GM21619 (cell line): ENCODE results near the gene ATP8A2.
"Not testable (repeated sequence)": the region's sequence is repeated elsewhere in the genome, so short reads cannot be mapped to it uniquely, and the experiment has no call there.

Experiments
- ATAC-seq: cut with Tn5 transposase; IDR thresholded peaks from one replicate; pipeline ENCODE4 v1.9.1; 2021; ENCODE audit not compliant: unreplicated experiment

Gene ATP8A2

DNA sequence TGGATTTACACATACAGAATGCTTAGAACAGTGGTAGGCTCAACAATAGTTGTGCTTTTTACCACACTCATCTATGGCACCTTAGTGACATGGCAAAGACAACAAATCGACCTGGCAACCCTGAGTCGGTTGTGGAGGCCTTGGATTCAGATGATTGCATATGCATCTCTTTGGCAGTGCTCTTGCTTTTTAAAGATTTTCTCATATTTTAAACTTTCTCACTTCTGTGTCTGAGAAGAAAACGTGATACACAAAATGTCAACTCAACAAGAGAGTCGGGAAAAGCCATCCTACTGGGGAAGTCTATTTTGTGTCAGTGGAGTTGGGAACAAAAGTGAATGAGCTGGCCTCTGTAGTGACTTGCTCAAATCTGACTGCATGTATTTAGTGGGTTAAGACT, 85.8 kb downstream of the ATP8A2 start:
- ATAC-seq = no peak

DNA sequence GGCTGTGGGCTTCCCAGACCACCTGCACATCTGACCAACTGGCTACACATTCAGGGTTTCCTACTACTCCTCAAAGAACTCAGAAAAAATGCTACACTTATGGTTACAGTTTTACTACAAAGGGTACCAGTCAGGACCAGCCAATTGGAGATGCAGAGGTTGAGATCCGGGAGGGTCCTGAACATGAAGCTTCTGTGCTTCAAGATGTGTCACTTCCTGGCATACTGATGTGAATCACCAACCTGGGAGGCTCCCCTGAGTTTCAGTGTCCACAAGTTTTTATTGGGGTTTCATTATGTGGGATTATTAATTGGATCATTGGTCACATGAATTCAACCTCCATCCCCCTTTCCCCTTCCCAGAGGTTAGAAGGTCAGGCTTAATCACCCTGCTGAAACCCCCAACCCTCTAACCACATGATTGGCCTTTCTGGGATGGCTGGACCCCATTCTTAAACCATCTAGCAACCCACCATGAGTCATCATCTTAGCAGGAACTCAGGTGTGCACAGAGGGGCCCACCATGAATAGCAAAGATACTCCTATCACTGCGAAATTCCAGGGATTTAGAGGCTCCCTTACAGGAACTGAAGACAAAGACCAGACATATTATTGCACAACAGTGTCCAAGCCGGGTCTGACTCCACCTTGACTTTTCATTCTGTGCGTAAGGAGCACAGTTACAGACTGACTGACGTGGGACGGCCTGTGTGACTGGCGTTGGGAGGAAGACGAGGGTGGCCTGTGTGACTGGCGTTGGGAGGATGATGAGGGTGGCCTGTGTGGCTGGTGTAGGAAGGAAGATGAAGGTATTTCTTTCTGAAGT, 90.7 kb downstream of the ATP8A2 start:
- ATAC-seq = no peak

DNA sequence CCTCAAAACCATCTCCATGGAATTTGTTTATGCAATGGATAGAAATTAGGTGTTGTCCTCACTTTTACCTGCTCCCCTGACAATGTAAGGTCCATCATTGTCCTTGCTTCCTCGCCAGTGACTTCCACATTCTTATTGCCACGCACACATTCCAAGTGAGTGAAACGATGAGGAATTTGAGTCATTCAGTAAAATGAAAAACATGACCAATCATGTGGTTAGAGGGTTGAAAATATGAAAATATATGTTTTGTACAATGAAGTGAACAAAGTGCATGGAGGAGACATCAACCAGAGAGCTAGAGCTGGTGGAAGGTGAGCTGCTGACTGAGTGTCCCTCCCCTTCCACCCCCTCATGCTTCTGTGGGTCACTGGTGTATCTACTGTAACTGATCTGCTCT, 91.7 kb downstream of the ATP8A2 start:
- no peak for ATAC-seq

DNA sequence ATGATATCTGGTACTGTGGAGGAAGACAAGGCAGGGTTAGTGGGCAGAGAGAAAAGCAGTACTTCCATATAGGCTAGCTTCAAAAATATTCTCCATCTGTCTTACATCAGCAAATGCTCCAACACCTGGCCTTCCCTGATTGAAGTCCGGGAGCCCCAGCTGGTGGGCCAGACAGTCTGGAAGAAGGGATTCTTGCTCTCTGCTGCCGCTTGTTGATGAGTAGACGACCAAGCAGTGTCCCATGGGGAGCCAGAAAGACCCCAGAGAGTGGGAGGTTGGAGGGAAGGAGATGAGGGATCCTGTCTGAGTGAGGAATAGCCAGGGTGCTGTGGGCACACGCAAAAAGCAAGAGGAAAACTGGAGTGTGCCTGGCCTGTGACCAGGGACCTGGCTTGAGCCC, 95.1 kb downstream of the ATP8A2 start:
- ATAC-seq = no peak

DNA sequence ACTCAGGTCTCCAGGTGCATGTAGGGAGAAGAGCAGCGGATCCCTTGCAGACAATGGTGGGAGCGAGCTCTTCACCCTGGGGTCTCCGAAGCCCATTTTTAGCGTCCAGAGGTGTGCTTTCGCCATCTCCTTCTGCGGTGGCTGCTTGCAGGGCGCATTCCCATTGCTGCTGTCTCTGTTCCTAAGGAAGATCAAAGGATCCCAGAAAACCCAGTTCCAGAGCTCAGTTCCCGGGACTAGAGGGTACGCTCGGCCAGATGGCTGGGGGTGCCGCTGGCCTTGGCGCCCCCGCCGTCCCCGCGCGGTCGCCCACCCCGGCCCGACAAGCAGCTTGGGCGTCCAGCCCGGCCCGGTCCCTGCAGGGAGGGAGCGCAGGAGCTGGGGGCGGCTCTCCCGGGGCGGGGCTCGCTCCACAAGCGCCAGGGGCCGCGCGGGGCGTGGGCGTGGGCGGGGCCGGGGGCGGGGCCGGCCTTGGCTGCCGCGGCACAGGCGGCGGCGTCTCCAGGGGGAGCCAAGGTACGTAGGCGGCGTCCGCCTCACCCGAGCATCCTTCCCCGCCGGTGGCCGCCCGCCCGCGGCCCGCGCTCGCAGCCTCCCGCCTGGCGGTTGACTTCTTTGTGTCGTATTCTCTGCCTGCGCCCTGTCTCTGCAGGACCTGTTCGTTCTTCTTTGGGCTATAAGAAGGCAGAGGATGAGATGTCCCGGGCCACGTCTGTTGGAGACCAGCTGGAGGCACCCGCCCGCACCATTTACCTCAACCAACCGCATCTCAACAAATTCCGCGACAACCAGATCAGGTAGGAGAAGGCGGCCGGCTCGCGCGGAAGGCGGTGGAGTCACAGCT, 96.8 kb downstream of the ATP8A2 start:
- no peak for ATAC-seq

DNA sequence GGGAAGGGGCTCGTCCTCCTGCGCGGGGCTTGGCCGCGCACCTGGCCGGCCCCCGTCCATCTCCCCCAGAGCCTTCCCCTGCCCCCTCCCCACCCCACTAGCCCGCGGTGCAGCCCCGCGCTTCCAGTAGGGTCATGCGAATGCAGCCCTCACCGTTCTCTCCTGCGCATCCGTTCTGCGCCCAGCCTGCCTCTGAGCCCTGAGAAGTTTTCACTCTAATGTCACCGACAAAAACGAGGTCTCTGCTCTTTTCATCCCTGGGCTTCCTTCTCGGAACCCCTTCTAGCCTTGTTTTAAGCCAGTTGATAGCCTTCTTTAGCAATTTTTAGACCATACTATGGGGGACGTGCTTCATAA, 97.4 kb downstream of the ATP8A2 start:
- ATAC-seq = no peak

DNA sequence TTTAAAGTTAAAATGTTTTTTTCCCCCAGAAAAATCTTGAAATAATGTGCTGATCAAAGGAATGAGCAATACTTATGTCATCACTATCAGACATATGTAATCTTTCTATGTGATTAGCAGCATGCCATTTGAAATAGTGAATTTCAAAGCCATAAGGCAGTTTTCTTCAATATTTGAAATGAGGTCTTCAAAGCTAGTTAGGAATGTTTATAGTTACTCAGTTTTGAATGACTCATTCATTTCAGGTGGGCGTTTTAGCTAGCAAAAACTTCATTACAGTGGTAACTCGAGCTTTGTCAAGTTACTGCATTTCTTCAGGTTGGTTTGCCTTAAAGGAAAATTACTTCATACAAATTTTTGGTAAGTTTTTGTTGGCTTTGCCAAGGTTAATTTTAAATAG, 102.1 kb downstream of the ATP8A2 start:
- no peak for ATAC-seq

DNA sequence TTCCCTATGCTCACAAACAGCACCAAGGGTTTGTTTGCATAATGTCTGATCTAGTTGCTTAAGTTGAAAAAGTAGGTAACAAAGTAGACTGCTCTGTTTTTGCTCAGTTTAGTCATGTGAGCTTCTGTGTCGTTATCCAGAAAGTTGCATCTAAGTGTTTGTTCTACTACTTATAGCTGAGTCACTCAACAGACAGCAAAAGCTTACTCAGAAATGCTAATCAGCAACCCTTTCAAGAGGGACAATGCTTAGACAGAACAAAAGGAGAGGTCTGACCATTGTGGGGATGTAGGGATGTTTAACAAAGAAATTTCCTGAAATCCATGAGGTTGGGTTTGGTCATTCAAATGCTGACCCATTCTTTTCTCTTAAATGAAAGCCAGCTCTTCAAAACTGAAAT, 106.4 kb downstream of the ATP8A2 start:
- ATAC-seq = no peak

DNA sequence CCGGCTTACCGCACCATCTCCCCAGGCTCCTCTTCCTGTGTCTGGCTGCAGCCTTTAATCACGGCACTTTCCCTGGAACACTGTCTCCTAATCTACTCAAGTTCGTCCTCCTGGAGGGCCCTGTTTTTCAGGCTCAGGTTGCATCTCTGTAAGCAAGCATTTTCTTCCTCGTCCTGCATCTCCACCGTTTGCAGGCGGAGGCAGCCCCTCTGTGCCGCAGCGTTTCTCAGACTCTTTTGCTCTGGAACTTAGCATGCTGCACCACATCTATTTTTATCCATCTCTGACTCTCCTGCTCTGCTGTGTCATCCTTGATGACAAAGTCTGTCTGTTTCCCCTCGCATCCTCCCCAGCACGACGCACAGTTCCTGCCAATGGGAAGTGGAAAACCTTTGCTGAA, 117.5 kb downstream of the ATP8A2 start:
- ATAC-seq = no peak

DNA sequence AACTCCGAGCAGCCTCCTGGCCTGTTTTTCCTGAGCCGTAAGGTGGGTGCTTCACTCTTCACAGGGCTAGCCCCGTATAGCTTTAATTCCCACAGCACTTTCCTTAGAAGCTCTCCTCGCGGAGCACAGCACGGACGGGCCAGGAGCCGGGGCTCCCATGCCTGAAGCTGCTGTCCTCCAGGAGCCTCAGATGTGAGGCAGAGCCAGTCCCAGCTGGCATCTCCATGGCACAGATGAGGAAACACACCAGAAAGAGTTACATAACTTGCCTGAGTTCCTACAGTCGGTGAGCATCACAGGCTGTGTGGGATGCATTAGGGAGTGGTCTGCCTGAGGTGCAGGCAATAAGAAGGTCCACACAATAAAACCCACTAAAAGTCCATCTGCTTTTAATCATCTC, 118.5 kb downstream of the ATP8A2 start:
- no peak for ATAC-seq

DNA sequence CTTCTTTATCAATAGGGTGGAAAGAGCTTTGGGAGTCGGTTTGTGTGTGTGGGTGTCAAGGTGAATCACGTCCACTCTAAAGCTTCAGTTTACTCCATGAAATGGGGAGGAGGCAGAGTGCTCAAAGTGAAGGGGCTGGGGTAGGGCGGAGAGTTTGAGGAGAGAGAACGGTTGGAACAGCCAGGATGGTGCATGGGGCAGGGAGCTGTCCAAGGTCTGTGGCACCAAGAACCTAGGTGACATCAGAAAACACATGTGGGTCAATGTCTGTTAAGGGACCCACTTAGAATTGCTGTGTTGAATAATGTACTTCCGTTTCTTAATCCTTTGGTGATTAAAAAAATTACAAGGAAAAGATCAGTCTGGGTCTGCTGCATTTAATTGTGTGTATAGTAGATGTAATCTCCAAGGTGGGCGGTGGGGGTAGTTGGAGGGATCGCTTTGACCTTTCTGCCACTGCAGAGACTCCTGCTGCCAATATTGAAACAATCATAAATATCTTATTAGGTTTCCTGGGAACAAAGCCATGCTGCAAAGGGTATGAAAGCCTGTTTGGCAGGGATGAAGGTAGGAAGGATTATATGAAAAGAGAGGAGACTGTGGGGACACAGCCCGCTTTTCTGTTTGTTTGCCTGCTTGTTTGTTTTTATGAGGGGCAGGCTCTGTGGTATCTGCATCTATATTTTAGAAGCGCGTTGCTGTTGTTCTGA, 122.3 kb downstream of the ATP8A2 start:
- no peak for ATAC-seq

DNA sequence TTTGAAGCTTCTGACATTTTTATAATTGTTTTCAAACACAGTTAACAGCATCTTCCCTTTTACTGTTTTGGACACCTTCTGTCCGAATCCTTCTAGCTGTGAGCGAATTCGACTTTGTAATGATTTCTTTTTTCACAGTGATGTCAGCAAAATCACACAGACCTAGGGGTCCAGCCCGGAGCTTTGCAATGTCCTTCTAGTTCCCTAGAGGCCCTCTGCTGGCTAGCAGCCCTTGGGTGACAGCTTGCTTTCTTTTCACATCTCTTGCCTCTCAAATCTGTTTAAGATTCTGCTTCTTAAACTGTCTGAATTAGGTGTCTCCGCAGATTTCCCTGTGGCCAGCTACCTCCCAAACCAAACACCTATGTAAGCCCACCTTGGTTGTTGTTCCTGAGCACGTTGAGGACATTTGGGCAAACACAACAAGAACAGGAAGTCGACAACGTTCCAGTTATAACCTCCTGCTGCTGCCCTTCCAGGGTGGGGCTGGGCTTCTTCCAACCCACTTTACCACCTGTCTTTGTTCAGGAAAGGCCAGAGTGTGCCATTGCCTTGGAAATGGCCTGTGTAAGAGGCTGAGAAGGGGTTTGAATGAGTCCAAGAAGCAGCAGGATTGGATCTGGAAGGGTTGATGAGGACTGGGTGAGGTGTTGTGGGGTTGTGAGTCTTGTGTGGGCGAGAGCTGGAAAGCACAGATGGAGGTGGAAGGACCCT, 123.1 kb downstream of the ATP8A2 start:
- no peak for ATAC-seq

DNA sequence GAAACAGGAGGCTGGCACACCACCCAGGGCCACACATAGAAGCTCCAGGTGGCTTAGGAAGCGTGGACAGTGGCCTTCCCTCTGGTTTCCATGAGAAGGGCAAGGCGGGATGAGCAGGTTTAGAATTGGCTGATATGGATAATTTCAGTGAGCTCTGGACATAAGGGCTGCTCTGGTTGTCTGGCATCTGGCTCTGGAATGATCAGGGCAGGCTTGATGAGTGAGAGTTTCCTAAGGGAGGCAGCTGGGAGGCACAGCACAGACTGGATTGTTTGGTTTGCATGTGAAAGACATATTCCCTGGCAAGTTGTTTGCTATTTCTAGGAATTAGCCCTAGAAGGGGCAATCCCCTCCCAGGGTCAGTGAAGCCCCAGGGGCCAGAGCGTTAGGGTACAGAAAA, 129.5 kb downstream of the ATP8A2 start:
- ATAC-seq = no peak

DNA sequence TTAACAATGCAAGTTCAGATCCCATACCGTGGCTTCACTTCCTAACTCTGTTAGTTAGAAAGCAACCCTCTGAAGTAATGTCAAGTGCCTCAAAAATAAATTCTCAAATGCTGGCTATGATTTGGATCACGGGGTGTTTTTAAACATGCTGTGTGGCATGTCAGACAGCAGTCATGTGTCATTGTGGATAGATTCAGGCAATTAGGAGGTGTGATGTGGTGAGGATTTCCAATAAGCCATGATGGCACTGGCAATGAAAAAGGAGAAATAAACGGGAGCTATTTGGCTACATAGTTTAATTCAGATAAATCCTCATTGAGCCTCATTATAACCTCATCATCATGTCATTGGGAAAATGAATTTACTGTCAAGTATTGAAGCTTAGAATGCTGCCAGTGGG, 130.3 kb downstream of the ATP8A2 start:
- no peak for ATAC-seq

DNA sequence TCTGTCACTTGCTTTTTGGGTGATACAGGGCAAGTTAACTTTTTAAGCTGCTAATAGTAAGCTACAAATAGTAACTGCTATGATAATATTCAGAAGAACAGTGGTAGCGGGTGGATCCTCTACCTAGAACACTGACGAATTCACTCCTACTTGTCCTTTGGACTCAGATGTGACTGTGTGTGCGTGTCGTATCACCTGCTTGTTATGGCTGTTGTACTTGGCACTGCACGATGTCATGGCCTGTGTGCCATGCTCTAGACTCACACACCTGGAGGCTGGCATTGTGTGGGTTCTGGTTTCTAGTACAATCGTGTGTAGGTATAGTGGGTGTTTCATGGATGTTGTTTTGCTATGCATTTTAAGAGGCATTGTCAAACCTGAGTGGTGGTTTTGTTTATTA, 130.8 kb downstream of the ATP8A2 start:
- no peak for ATAC-seq

DNA sequence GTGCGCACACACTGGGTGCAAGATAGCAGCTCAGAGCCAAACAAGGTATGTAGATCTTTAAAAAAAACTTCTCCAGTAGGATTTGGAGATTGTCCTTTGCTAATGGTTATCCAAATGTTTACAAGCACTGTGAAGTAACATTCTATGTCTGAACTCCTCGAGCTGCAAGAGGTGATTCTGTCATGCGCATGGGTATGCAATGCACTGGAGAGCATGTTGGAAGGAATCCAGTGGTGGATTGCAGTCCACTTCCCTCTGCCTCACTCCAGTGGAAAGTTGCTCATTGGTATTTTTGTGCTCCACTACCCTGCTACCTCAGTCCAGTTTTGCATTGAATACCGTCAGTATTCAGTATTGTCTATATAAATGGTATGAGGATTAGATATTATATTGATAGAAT, 132.1 kb downstream of the ATP8A2 start:
- ATAC-seq = no peak

DNA sequence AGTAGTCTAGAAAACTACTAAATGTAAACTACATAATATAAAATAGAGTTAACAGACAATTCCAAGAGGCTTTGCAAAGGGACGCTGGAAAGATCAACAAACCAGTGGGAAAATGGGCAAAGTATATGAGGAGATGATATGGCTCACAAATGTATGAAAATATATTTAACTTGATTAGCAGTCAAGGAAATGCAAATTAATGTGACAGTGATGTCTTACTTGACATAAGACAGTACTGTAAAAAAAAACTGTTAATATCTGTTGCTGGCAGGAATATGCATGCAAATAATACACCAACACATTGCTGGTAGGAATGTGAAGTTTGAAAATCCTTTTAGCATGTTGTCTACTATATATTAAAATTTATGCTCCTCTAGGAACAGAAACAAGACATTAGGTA, 136.1 kb downstream of the ATP8A2 start:
- no peak for ATAC-seq

DNA sequence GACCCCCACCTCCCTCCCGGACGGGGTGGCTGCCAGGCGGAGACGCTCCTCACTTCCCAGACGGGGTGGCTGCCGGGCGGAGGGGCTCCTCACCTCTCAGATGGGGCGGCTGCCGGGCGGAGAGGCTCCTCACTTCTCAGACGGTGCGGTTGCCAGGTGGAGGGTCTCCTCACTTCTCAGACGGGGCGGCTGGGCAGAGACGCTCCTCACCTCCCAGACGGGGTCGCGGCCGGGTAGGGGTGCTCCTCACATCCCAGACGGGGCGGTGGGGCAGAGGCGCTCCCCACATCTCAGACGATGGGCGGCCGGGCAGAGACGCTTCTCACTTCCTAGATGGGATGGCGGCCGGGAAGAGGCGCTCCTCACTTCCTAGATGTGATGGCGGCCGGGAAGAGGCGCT, 141.3 kb downstream of the ATP8A2 start:
- not testable (repeated sequence) for ATAC-seq

DNA sequence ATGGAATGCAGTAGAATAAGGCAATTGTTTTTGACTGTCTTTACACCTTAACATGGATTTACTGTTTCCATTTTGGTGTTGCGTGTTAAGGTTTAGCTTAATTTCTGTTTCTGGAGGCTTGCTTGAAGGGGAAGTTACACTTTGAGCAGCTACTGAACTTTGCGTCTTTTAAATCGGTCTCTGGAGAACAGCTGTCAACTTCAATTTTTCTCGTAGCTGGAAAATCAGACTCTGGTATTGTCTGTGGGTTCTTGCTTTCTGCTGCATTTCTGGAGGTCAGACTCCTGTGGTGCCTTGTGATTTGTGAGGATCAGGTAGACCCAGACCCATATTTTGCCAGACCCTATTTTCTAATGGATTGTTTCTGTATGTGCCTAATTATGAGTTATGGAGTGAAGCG, 146.7 kb downstream of the ATP8A2 start:
- ATAC-seq = no peak

DNA sequence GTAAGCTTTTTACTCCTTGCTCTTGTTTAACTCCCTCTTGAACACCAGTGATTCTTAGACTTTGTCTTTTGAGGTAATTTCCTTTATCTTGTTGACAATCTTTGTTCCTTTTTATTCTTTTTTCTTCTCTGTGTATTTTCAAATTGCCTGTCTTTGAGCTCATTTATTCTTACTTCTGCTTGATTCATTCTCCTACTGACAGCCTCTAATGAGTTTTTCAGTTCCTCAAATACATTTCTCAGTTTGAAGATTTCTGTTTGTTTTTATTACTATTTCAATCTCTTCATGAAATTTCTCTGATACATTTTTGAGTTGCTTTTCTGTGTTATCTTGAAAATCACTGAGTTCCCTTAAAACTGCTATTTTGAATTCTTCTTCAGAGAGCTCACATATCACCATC, 154.1 kb downstream of the ATP8A2 start:
- ATAC-seq = no peak

DNA sequence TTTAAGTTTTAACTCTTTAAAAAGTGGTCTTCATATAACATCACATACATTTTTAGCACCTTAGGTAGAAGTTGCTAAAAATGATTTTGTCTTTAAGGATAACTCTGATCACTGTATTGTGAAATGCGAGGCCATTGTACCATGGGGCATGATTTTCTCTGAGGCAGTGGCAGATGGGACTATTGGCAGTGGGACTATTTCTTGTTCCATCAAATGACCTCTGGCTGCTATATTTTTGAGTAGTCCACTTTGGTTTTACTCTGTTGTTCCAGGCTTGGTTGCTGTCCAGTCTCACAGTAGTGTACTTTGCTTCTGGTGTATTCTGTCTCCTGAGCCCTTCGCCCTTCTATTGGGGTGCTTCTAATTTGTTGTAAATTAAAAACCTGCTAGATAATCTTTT, 156.5 kb downstream of the ATP8A2 start:
- no peak for ATAC-seq
